ENCODE results near the gene AGFG2.

Gene AGFG2

DNA sequence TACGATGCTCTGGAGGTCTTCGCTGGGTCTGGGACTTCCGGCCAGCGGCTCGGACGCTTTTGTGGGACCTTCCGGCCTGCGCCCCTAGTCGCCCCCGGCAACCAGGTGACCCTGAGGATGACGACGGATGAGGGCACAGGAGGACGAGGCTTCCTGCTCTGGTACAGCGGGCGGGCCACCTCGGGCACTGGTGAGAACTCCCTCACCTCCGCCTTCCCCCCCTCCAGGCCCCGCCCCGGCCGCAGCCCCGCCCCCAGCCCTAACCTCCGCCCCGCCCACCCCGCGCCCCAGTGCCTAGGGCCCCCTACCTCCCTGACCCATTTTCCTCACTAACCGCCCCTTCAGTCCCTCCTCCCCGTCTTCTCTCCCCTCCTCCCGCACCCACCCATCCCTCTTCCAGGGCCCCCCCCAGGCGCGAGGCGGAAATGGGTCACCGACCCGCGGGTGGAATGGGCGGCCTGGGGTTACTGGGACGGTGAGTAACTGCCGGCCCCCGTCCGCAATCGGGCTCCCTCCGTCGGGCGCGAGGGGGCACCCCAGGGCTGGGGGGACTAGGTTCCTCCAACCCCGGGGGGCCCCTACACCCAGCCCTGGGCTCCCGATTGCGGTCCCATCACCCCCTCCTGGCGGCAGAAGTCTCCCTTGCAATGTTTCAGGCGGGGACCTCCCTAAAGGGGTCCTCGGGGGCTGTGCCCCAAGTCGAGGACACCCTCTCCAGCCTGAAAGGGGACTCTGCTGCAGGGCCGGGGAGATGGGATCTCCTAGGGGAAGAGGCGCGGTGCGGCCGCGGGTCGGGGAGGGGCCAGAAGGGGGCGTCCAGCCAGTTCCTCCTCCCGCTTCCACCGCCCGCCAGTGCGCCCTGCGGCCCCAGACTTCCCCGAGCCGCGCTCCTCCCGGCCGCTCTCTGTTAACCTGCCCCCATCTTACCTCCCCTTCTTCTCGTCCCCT is 65.3 kb downstream of the AGFG2 start:
- H3K36me3 ChIP-seq: no peaks in the 10 kb centered on the region
- H3K4me2 ChIP-seq: peak overlapping the region; percentile 94 to 100 (median 98)
- no peaks in the 10 kb centered on the region for H4K20me1 ChIP-seq
- peak overlapping the region; percentile 65 to 75 (median 69) for H3K4me3 ChIP-seq
- no peaks in the 10 kb centered on the region for H3K9me3 ChIP-seq (replicated peaks in 1 of 11)
- H3K9ac ChIP-seq: peak overlapping the region; percentile 61 to 80 (median 75)
- no peak for TF ChIP-seq Cebpa-rat (IDR thresholded peaks at IDR 0.05)
- H3K27me3 ChIP-seq: peaks cover 0 to 24% (median 19%) of the 10 kb centered on the region in 11 experiments; a peak in 17 of 22 replicates
- peaks cover 30 to 65% (median 60%) of the 10 kb centered on the region in 10 experiments; a peak in 19 of 20 replicates for H3K4me1 ChIP-seq
- peak overlapping the region in 10 of 11 experiments; percentile 39 to 75 (median 70); a peak in 20 of 22 replicates for H3K27ac ChIP-seq

DNA sequence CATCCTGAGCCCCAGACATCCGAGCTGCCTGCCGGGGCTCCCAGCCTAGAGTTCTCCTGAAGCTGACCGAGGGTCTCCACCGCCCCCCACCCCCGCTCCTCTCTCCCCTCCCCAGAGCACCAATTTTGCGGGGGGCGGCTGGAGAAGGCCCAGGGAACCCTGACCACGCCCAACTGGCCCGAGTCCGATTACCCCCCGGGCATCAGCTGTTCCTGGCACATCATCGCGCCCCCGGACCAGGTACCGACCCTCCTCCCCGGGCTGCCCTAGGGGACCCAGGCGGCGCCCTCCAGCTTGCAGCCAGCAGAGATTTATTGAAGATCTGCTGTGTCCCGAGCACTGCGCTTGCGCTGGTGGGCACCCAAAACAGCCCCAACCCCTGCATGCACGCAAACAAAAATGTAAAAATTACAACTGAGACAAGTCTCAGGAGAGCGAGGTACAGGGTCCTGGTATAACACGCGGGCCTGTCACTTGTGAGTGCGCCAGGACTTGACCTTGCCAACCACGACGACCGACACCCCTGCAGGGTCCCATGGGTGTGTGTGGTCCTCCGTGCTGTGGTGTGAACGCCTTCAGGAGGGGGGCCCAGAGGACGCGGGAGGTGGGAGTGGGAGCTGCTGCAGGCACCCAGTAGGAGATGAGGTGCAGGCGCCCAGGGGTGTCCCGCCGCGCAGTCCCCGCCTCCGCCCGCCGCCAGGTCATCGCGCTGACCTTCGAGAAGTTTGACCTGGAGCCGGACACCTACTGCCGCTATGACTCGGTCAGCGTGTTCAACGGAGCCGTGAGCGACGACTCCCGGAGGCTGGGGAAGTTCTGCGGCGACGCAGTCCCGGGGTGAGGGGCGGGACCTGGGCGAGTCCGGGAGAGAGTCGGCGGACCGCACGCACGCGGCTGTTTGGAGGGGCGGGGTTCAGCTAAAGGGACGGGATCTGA is 66.2 kb downstream of the AGFG2 start:
- peaks cover 0 to 24% (median 19%) of the 10 kb centered on the region in 11 experiments; a peak in 17 of 22 replicates for H3K27me3 ChIP-seq
- peaks cover 25 to 55% (median 51%) of the 10 kb centered on the region in 10 experiments; a peak in 19 of 20 replicates for H3K4me1 ChIP-seq
- peak overlapping the region; percentile 65 to 75 (median 69) for H3K4me3 ChIP-seq
- no peaks in the 10 kb centered on the region for H3K9me3 ChIP-seq (replicated peaks in 1 of 11)
- no peaks in the 10 kb centered on the region for H3K36me3 ChIP-seq
- H3K4me2 ChIP-seq: peak overlapping the region; percentile 89 to 100 (median 98)
- peak overlapping the region in 6 of 11 experiments; percentile 55 to 75 (median 70); a peak in 10 of 22 replicates for H3K27ac ChIP-seq
- H4K20me1 ChIP-seq: no peaks in the 10 kb centered on the region
- no peak for TF ChIP-seq Cebpa-rat (IDR thresholded peaks at IDR 0.05)
- H3K9ac ChIP-seq: peak overlapping the region; percentile 61 to 80 (median 75); a peak in 21 of 22 replicates

DNA sequence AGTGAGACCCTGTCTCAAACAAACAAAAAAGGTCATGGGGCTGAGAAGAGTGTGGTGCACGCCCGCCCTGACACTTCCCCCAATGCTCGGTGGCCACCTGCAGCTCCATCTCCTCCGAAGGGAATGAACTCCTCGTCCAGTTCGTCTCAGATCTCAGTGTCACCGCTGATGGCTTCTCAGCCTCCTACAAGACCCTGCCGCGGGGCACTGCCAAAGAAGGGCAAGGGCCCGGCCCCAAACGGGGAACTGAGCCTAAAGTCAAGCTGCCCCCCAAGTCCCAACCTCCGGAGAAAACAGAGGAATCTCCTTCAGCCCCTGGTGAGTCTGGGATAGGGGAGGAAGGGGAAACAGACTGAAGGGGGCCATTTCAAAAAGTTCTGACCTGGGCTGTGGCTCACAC is 67.3 kb downstream of the AGFG2 start:
- no peaks in the 10 kb centered on the region for H3K9me3 ChIP-seq (replicated peaks in 1 of 11)
- H4K20me1 ChIP-seq: no peaks in the 10 kb centered on the region
- TF ChIP-seq Cebpa-rat (IDR thresholded peaks at IDR 0.05): no peak
- H3K27me3 ChIP-seq: peaks cover 0 to 24% (median 19%) of the 10 kb centered on the region in 11 experiments; a peak in 17 of 22 replicates
- H3K9ac ChIP-seq: peak overlapping the region in 1 of 11 experiments; percentile 72; a peak in 1 of 22 replicates
- peaks cover 24 to 51% (median 46%) of the 10 kb centered on the region in 10 experiments; a peak in 19 of 20 replicates for H3K4me1 ChIP-seq
- H3K27ac ChIP-seq: no peak overlapping the region
- peak overlapping the region in 1 of 10 experiments; percentile 70; a peak in 1 of 20 replicates for H3K4me3 ChIP-seq
- H3K4me2 ChIP-seq: peak overlapping the region; percentile 89 to 100 (median 98); a peak in 21 of 22 replicates
- H3K36me3 ChIP-seq: no peaks in the 10 kb centered on the region

DNA sequence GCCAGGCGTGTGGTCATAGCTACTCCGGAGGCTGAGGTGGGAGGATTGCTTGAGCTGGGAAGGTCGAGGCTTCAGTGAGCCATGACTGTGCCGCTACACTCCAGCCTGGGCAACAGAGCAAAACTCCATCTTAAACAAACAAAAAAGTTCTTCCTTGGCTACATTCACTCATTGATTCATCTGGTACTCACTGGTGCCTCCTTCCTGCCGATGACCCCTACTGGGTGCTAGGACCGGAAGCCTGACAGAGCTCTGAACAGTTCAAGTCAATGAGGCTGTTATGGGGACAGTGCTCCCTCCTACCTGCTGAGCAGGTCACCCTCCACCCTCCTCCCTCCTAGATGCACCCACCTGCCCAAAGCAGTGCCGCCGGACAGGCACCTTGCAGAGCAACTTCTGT is 68.1 kb downstream of the AGFG2 start:
- no peak overlapping the region for H3K4me3 ChIP-seq
- H3K4me2 ChIP-seq: no peak overlapping the region
- no peak for TF ChIP-seq Cebpa-rat (IDR thresholded peaks at IDR 0.05)
- peaks cover 0 to 24% (median 19%) of the 10 kb centered on the region in 11 experiments; a peak in 17 of 22 replicates for H3K27me3 ChIP-seq
- no peaks in the 10 kb centered on the region for H3K9me3 ChIP-seq (replicated peaks in 1 of 11)
- H3K4me1 ChIP-seq: peaks cover 23 to 47% (median 40%) of the 10 kb centered on the region in 10 experiments; a peak in 19 of 20 replicates
- H4K20me1 ChIP-seq: no peaks in the 10 kb centered on the region
- no peak overlapping the region for H3K9ac ChIP-seq
- H3K36me3 ChIP-seq: no peaks in the 10 kb centered on the region
- no peak overlapping the region for H3K27ac ChIP-seq

DNA sequence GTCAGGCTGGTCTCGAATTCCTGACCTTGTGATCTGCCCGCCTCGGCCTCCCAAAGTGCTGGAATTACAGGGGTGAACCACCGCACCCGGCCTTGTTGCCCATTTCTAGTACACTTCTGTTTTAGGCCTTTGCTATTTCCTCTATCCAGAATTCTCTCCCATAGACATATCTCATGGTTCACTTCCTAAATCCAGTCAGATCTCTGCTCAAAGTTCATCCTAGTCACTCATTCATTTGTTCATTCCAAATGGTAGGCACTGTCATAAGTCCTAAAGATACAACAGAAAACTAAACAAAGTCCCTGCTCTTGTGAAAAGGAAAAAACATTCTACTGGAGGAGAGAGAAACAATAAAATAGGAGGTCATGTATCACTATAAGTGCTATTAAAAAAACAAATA is 71.0 kb downstream of the AGFG2 start:
- Histone ChIP-seq H3K4me1 (peaks cover 33 to 48% (median 44%) of the 10 kb centered on the region in 10 experiments), H3K36me3 (peaks cover 0 to 8% (median 0%) of the 10 kb centered on the region in 11 experiments; a peak in 2 of 22 replicates), H3K27me3 (peaks cover 0 to 18% (median 16%) of the 10 kb centered on the region in 11 experiments; a peak in 17 of 22 replicates), H3K4me2 (no peak overlapping the region), H3K9me3 (replicated peaks in 1 of 11) (no peaks in the 10 kb centered on the region), H3K4me3 (no peak overlapping the region), H3K27ac (no peak overlapping the region), H3K9ac (no peak overlapping the region), H4K20me1 (no peaks in the 10 kb centered on the region)
- TF ChIP-seq Cebpa-rat (IDR thresholded peaks at IDR 0.05): no peak

DNA sequence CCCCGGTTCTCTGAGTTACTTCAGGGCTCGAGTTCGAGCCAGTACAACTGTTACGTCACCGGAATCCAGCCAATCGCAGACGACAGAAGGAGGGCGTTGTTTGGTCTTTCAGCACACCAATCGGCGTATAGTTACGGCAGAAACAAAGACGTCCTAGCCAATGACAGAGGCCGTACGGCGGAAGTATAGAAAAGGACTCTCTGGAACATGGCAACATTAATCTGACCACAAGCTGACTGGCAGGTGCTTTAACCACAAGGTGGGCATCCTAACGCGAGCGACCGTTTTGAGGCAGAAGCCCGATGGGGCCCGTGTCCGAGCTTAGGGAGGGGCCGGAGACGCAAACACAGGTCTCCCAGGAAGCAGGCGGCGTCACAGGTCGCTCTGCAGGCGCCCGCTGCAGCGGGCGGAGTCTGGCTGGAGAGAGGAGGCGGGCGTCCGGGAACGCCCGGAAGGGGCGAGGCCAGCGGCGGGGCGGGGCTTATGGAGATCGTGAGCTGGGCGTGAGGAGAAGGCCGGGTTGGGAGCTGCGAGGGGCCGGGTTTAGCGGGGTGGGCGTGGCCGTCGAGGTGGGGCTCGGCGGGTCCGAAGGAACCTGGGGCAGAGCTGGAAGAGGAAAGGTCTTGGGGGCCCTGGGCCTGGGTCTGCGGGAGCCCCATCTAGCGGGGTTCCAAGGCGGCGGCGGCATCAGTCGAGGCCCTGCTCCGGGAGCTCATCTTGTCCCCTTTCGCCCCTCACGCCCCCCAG is 73.2 kb downstream of the AGFG2 start, which contains the start of gene MOSPD3:
Gene MOSPD3, plus strand, starts transcription at position 558 of the 747 bp plus-strand sequence. CDS start 252 bp downstream, outside the sequence.
- Histone ChIP-seq H3K27ac (peak within 1 kb of the TSS; percentile 52 to 92 (median 79)), H4K20me1 (no peaks in the 10 kb centered on the region), H3K9me3 (replicated peaks in 1 of 11) (no peaks in the 10 kb centered on the region), H3K36me3 (peaks cover 0 to 15% (median 0%) of the 10 kb centered on the region in 11 experiments; a peak in 4 of 22 replicates), H3K4me1 (peaks cover 18 to 37% (median 31%) of the 10 kb centered on the region in 10 experiments), H3K9ac (peak within 1 kb of the TSS; percentile 74 to 90 (median 83)), H3K4me2 (peak within 1 kb of the TSS; percentile 89 to 100 (median 98)), H3K4me3 (peak within 1 kb of the TSS; percentile 71 to 92 (median 82)), H3K27me3 (no peaks in the 10 kb centered on the region)
- peak in 1 of 11 experiments; percentile 34; a peak in 1 of 22 replicates for TF ChIP-seq Cebpa-rat (IDR thresholded peaks at IDR 0.05)

DNA sequence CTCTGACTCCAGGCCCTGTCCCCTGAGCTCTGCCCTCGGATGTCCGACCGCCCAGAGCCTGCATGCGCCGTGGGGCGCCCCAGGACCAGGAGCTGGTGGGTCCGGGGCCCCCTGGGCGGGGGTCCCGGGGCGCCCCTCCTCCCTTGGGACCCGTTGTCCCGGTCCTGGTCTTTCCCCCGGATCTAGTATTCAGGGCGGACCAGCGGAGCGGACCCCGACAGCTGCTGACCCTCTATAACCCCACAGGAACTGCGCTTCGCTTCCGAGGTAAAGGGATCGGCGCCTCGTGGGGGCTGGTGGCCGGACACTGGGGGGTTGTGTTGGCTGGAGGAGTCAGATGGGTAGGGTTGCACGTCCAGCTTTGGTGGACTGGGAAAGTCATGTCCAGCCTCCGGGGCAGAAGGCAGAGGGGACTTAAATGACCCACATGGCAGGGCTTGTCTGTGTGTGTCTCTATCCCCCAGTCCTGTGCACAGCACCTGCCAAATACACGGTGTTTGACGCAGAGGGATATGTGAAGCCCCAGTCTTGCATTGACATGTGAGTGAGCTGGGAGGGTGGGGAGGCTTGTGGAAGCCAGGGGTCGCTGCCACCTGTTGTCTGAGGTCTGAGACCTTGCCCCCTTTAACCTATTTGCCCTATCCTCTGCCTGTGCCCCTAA is 73.9 kb downstream of the AGFG2 start:
- no peaks in the 10 kb centered on the region for H3K9me3 ChIP-seq (replicated peaks in 1 of 11)
- peaks cover 18 to 37% (median 31%) of the 10 kb centered on the region in 10 experiments for H3K4me1 ChIP-seq
- peaks cover 0 to 15% (median 0%) of the 10 kb centered on the region in 11 experiments; a peak in 4 of 22 replicates for H3K36me3 ChIP-seq
- H3K4me2 ChIP-seq: peak overlapping the region; percentile 89 to 100 (median 98)
- peak overlapping the region; percentile 52 to 92 (median 79) for H3K27ac ChIP-seq
- H3K27me3 ChIP-seq: no peaks in the 10 kb centered on the region
- H3K4me3 ChIP-seq: peak overlapping the region; percentile 71 to 92 (median 82)
- TF ChIP-seq Cebpa-rat (IDR thresholded peaks at IDR 0.05): no peak
- H3K9ac ChIP-seq: peak overlapping the region; percentile 74 to 90 (median 83)
- H4K20me1 ChIP-seq: no peaks in the 10 kb centered on the region

Data from BLaER1 treated with 17β-estradiol and CSF1 and Interleukin-3, amounts not matched to agents 10 nM and 100 nM (cell line).